Suprapubic skin (tissue), 4 donors: Measurements from ENCODE around the gene SF3B2.

ENCODE experiments used
- CTCF ChIP-seq, 2 donors: fragments of 200-600 bp in 1 of 2; fragments of 450-650 bp in 1 of 2; sonication (generic) in 1 of 2; IDR thresholded peaks; one replicate each; pipeline ENCODE4 v1.5.1; 2016 to 2019; ENCODE audit warnings: antibody characterized with exemption in 2 of 2, mild to moderate bottlenecking in 1 of 2, moderate library complexity in 1 of 2
- EP300 ChIP-seq: sonication (generic); formaldehyde crosslinking; IDR thresholded peaks from one replicate; pipeline ENCODE4 v1.6.1; 2017; ENCODE audit warnings: antibody characterized with exemption
- POLR2A ChIP-seq, 2 donors: fragments of 450-650 bp; IDR thresholded peaks; one replicate each; pipeline ENCODE4 v1.6.1; 2017; ENCODE audit warnings: antibody characterized with exemption in 2 of 2, mild to moderate bottlenecking in 2 of 2, moderate library complexity in 2 of 2
- POLR2AphosphoS5 ChIP-seq, 3 donors: sonication (generic); formaldehyde crosslinking; IDR thresholded peaks; one replicate each; pipeline ENCODE4 v1.6.1; 2017; ENCODE audit warnings: antibody characterized with exemption in 3 of 3

GRCh38 chr11:66050581-66051231 is 1.5 kb upstream of the SF3B2 start:
- TF ChIP-seq EP300 (no peak), CTCF (IDR thresholded peaks at IDR 0.05) (no peak), POLR2A (IDR thresholded peaks at IDR 0.05) (no peak), POLR2AphosphoS5 (IDR thresholded peaks at IDR 0.05) (no peak)
